ENCODE data around the gene C1QTNF9B. TPM values are rescaled to one million over a fixed set of nuclear protein-coding genes. Genes with fewer than 3 reads are reported as not detected.

C1QTNF9B gene
- total RNA-seq, 4 donors from 2014 or later = 1.1 TPM; not detected in 3

- no peak for DNase-seq (ENCODE audit: low spot score in 2 of 2)
- WGBS = 73% methylated on average over 1 of the region's 1 CpG
- no peaks in the 10 kb centered on the region for H3K27me3 ChIP-seq
These were observed 32.3 kb downstream of the C1QTNF9B start for GRCh38 chr13:23865026-23865425.

GRCh38 chr13:23861310-23861709 lies 36.0 kb downstream of the C1QTNF9B start:
- WGBS = 59% methylated on average over 2 of the region's 2 CpGs
- Histone ChIP-seq H3K9me3 (no peaks in the 10 kb centered on the region), H3K27me3 (no peaks in the 10 kb centered on the region), H3K4me1 (peaks cover 18% of the 10 kb centered on the region), H3K27ac (no peak overlapping the region), H3K36me3 (peaks cover 2% of the 10 kb centered on the region), H3K4me3 (no peak overlapping the region)
- TF ChIP-seq POLR2A (IDR thresholded peaks at IDR 0.05) (no peak), POLR2AphosphoS5 (IDR thresholded peaks at IDR 0.05) (no peak), EP300 (IDR thresholded peaks at IDR 0.05) (no peak), CTCF (IDR thresholded peaks at IDR 0.05) (no peak)
- no peak for DNase-seq (ENCODE audit: low spot score in 2 of 2)

More at GRCh38 chr13:23865026-23865425, 32.3 kb downstream of the C1QTNF9B start:
- no peak for TF ChIP-seq EP300 (IDR thresholded peaks at IDR 0.05)
- TF ChIP-seq POLR2AphosphoS5 (IDR thresholded peaks at IDR 0.05) = no peak
- no peak for TF ChIP-seq CTCF (IDR thresholded peaks at IDR 0.05)
- TF ChIP-seq POLR2A (IDR thresholded peaks at IDR 0.05) = no peak
- no peaks in the 10 kb centered on the region for H3K36me3 ChIP-seq
- H3K4me3 ChIP-seq = no peak overlapping the region
- H3K9me3 ChIP-seq = no peaks in the 10 kb centered on the region
- H3K4me1 ChIP-seq = peaks cover 17% of the 10 kb centered on the region
- H3K27ac ChIP-seq = no peak overlapping the region

GRCh38 chr13:23859904-23860303 lies 37.4 kb downstream of the C1QTNF9B start:
- no peak for DNase-seq (ENCODE audit: low spot score in 2 of 2)
- H3K27ac ChIP-seq = no peak overlapping the region

GRCh38 chr13:23859455-23859854 lies 37.8 kb downstream of the C1QTNF9B start:
- H3K4me1 ChIP-seq = peaks cover 18% of the 10 kb centered on the region
- H3K4me3 ChIP-seq = no peak overlapping the region
- H3K36me3 ChIP-seq = peaks cover 9% of the 10 kb centered on the region
- no peaks in the 10 kb centered on the region for H3K27me3 ChIP-seq
- H3K27ac ChIP-seq = no peak overlapping the region
- no peak for DNase-seq (ENCODE audit: low spot score in 2 of 2)
- no peak for TF ChIP-seq EP300 (IDR thresholded peaks at IDR 0.05)
- no peak for TF ChIP-seq POLR2A (IDR thresholded peaks at IDR 0.05)
- no peak for TF ChIP-seq POLR2AphosphoS5 (IDR thresholded peaks at IDR 0.05)
- no peaks in the 10 kb centered on the region for H3K9me3 ChIP-seq

More at GRCh38 chr13:23859904-23860303, 37.4 kb downstream of the C1QTNF9B start:
- H3K36me3 ChIP-seq = peaks cover 9% of the 10 kb centered on the region
- TF ChIP-seq POLR2AphosphoS5 (IDR thresholded peaks at IDR 0.05) (no peak), POLR2A (IDR thresholded peaks at IDR 0.05) (no peak), EP300 (IDR thresholded peaks at IDR 0.05) (no peak), CTCF (IDR thresholded peaks at IDR 0.05) (no peak)
- H3K9me3 ChIP-seq = no peaks in the 10 kb centered on the region
- peaks cover 18% of the 10 kb centered on the region for H3K4me1 ChIP-seq
- no peak overlapping the region for H3K4me3 ChIP-seq
- no peaks in the 10 kb centered on the region for H3K27me3 ChIP-seq
- 81% methylated on average over 2 of the region's 2 CpGs for WGBS

- H3K27me3 ChIP-seq = no peaks in the 10 kb centered on the region
- H3K4me3 ChIP-seq = no peak overlapping the region
- TF ChIP-seq POLR2AphosphoS5 (IDR thresholded peaks at IDR 0.05) (no peak), CTCF (IDR thresholded peaks at IDR 0.05) (no peak), POLR2A (IDR thresholded peaks at IDR 0.05) (no peak), EP300 (IDR thresholded peaks at IDR 0.05) (no peak)
- WGBS = 72% methylated on average over 5 of the region's 5 CpGs
- peaks cover 16% of the 10 kb centered on the region for H3K4me1 ChIP-seq
- H3K27ac ChIP-seq = no peak overlapping the region
- H3K9me3 ChIP-seq = no peaks in the 10 kb centered on the region
- H3K36me3 ChIP-seq = peaks cover 9% of the 10 kb centered on the region
- no peak for DNase-seq (ENCODE audit: low spot score in 2 of 2)
These were observed 38.8 kb downstream of the C1QTNF9B start for GRCh38 chr13:23858546-23858945.

Measured in suprapubic skin (tissue), 4 donors.